ENCODE measurements around the gene AVP. TPM values are rescaled to one million over a fixed set of nuclear protein-coding genes. Genes with fewer than 3 reads are reported as not detected.

AVP gene
- total and polyA plus RNA-seq, 9 of the 15 experiments (the other 6 are each of a cell fraction or from before 2014, with no cell fraction given), result not detected

DNA sequence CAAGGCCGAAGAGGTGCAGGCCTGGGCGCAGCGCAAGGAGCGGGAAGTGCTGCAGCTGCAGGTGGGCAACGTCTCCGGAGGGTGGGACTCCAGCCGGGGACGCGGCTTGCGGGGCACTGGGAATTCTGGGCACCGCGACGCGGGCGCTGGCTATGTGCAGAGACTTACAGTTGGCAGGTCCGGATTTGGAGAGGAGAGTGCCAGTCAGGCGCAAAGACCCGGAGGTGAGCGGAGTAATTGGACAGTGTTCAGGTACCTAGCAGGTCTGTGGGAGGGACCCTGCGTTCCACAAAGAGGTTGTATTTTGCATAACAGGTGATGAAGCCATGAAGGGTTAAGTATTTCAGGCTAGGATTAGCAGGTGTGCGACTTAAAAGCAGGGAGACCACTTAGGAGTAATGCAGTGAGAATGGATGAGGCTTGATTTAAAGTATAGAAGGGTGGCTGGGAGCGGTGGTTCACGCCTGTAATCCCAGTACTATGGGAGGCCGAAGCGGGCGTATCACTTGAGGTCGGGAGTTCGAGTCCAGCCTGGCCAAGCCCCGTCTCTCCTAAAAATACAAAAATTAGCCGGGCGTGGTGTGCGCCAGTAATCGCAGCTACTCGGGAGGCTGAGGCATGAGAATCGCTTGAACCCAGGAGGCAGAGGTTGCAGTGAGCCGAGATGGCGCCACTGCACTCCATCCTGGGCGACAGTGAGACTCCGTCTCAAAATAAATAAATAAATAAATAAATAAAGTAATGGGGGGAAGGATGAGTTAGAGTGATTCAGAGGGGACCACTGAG, 37.7 kb downstream of the AVP start:
- FAIRE-seq (no peak), ATAC-seq (no peak), DNase-seq (ENCODE audit: extremely low read depth in 1 of 4, low spot score in 3 of 4) (peak in 1 of 4 experiments; percentile 18)
- Histone ChIP-seq H3K4me2 (ENCODE audit: insufficient read depth, low read length) (peak overlapping the region; percentile 91), H3K4me3 (peak overlapping the region; percentile 92), H3K27me3 (ENCODE audit: control insufficient read depth in 2 of 2, insufficient read depth in 2 of 2, low read length in 2 of 2) (no peaks in the 10 kb centered on the region), H3K36me3 (ENCODE audit: control insufficient read depth, insufficient read depth, low read length) (peaks cover 30% of the 10 kb centered on the region; the same call in 2 of the 3 replicates), H3K79me2 (ENCODE audit: control insufficient read depth, insufficient read depth, low read length) (peaks cover 22% of the 10 kb centered on the region), H3K27ac (ENCODE audit: extremely low read depth, low read depth, low read length) (peak overlapping the region; percentile 86; the same call in 1 of the 3 replicates), H4K20me1 (replicated peaks; ENCODE audit: control insufficient read depth, insufficient read depth, low read length) (no peaks in the 10 kb centered on the region), H3K9me1 (ENCODE audit: control insufficient read depth, insufficient read depth, low read length) (no peaks in the 10 kb centered on the region), H2AFZ (ENCODE audit: low read depth, low read length) (peak overlapping the region; percentile 97; the same call in 1 of the 2 replicates), H3K4me1 (replicated peaks in 1 of 2; ENCODE audit: control insufficient read depth in 2 of 2, insufficient read depth in 2 of 2, low read length in 2 of 2) (peaks cover 18 to 26% of the 10 kb centered on the region in 2 experiments; a peak in 4 of 5 replicates), H3K9ac (ENCODE audit: insufficient read depth in 1 of 2, low read depth in 2 of 2, low read length in 2 of 2) (peak overlapping the region; percentile 73 to 96), H3K9me3 (replicated peaks; ENCODE audit: control insufficient read depth, insufficient read depth, low read depth, low read length) (no peaks in the 10 kb centered on the region)
- no TSS peak for BruUV-seq (replicated peaks)
- TF ChIP-seq SIX5 (IDR thresholded peaks at IDR 0.05; ENCODE audit: borderline replicate concordance in 1 of 2, insufficient read depth in 1 of 2, low read depth in 1 of 2, low read length in 2 of 2) (no peak), THRAP3 (IDR thresholded peaks at IDR 0.05; ENCODE audit: borderline replicate concordance) (no peak), FOS (IDR thresholded peaks at IDR 0.05; ENCODE audit: extremely low read depth, insufficient read length) (no peak), EHMT2 (IDR thresholded peaks at IDR 0.05) (no peak), SMAD3 (CRISPR knock-in tag; conservative IDR thresholded peaks at IDR 0.05) (no peak), MXI1 (IDR thresholded peaks at IDR 0.05; ENCODE audit: low read depth, low read length) (no peak), ETV5 (CRISPR knock-in tag; IDR thresholded peaks at IDR 0.05; ENCODE audit: low read depth) (0 out of 2 replicates have a peak, but pooled peaks have one; percentile 19), STAG1 (CRISPR knock-in tag; IDR thresholded peaks at IDR 0.05; ENCODE audit: borderline replicate concordance) (no peak; the same call in 1 of the 2 replicates), ZBTB40 (IDR thresholded peaks at IDR 0.05) (no peak), ZBTB40 (CRISPR knock-in tag; IDR thresholded peaks at IDR 0.05) (no peak), ZNF232 (CRISPR knock-in tag; IDR thresholded peaks at IDR 0.05) (0 out of 2 replicates have a peak, but pooled peaks have one; percentile 11), SETDB1 (IDR thresholded peaks at IDR 0.05; ENCODE audit: low read length) (no peak)
- TF ChIP-seq, protein P1, sequence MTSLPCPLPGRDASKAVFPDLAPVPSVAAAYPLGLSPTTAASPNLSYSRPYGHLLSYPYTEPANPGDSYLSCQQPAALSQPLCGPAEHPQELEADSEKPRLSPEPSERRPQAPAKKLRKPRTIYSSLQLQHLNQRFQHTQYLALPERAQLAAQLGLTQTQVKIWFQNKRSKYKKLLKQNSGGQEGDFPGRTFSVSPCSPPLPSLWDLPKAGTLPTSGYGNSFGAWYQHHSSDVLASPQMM (CRISPR knock-in tag; IDR thresholded peaks at IDR 0.05), result no peak
- CTCF ChIA-PET (ENCODE audit: low intra/inter-chr PET ratio), result no interaction called here
- intact Hi-C loops (cut with micrococcal nuclease), result no loop called here
- in situ Hi-C loops (cut with MboI), result no loop called here
- POLR2A ChIA-PET, result no interaction called here
- WGBS (ENCODE audit: insufficient coverage, low coverage, missing lambda C conversion rate), result 15% methylated on average over 34 of the region's 39 CpGs

All from K562 (cell line).